K562 (cell line): Measurements from ENCODE around the gene ECSCR.
"Not testable (repeated sequence)": the region's sequence is repeated elsewhere in the genome, so short reads cannot be mapped to it uniquely, and the experiment has no call there.

Experiments
- CTCF ChIP-seq, 3 experiments: IDR thresholded peaks in 2 of 3; conservative IDR thresholded peaks in 1 of 3; 2 replicates each; pipeline ENCODE4 v1.5.1; 2011 to 2012; ENCODE audit warnings: low read length in 3 of 3, mild to moderate bottlenecking in 3 of 3, control low read depth in 2 of 3, improper control_type of control experiment in 1 of 3, inconsistent platforms in 1 of 3, low read depth in 1 of 3, mixed read lengths in 1 of 3, moderate library complexity in 1 of 3; ENCODE audit not compliant: insufficient read depth in 2 of 3
- EGR1 ChIP-seq: fragments of 450-650 bp; conservative IDR thresholded peaks from 2 replicates; pipeline ENCODE4 v1.6.1; 2017; ENCODE audit warnings: mild to moderate bottlenecking
- LARP7 ChIP-seq: fragments of 450-650 bp; IDR thresholded peaks from 2 replicates; pipeline ENCODE4 v1.6.1; 2016
- NFRKB ChIP-seq: fragments of 450-650 bp; IDR thresholded peaks from 2 replicates; pipeline ENCODE4 v1.6.1; 2016; ENCODE audit warnings: low read depth
- RAD21 ChIP-seq, 2 experiments: fragments of 250-450 bp in 1 of 2; fragments of 450-650 bp in 1 of 2; sonication (Bioruptor Pico) in 1 of 2; formaldehyde crosslinking in 1 of 2; IDR thresholded peaks in 1 of 2; conservative IDR thresholded peaks in 1 of 2; 2 replicates each; pipeline versions ENCODE4 v1.4.0 to v1.8.0; 2020 to 2022; ENCODE audit warnings: mild to moderate bottlenecking in 2 of 2, moderate library complexity in 1 of 2
- RREB1 ChIP-seq: fragments of 250-450 bp; sonication (Bioruptor Pico); IDR thresholded peaks from 2 replicates; pipeline ENCODE4 v1.4.0; 2020
- YY1 ChIP-seq, 3 experiments: IDR thresholded peaks; 2 replicates each; pipeline ENCODE4 v1.6.1; 2011; ENCODE audit warnings: low read length in 2 of 3, mild to moderate bottlenecking in 2 of 3, moderate library complexity in 2 of 3, borderline replicate concordance in 1 of 3, control low read depth in 1 of 3, low read depth in 1 of 3; ENCODE audit not compliant: insufficient read depth in 3 of 3, insufficient replicate concordance in 2 of 3, control insufficient read depth in 1 of 3, insufficient read length in 1 of 3; ENCODE audit errors: extremely low read depth in 1 of 3
- ZNF121 ChIP-seq: sonication (generic); formaldehyde crosslinking; conservative IDR thresholded peaks from 2 replicates; pipeline ENCODE4 v1.8.0; 2022; ENCODE audit warnings: missing genetic modification reagents

- not testable (repeated sequence) for TF ChIP-seq NFRKB; ZNF121 (CRISPR knock-in tag); LARP7; EGR1; RAD21 (CRISPR knock-in tag; conservative IDR thresholded peaks at IDR 0.05 in 1 of 2, IDR thresholded peaks at IDR 0.05 in 1 of 2); CTCF (IDR thresholded peaks at IDR 0.05 in 2 of 3, conservative IDR thresholded peaks at IDR 0.05 in 1 of 3; ENCODE audit: insufficient read depth in 2 of 3, low read depth in 1 of 3, low read length in 3 of 3); YY1 (IDR thresholded peaks at IDR 0.05; ENCODE audit: borderline replicate concordance in 1 of 3, control insufficient read depth in 1 of 3, extremely low read depth in 1 of 3, insufficient read depth in 3 of 3, insufficient read length in 1 of 3, insufficient replicate concordance in 2 of 3, low read depth in 1 of 3, low read length in 2 of 3); RREB1 (CRISPR knock-in tag)
Observed at GRCh38 chr5:139479729-139480128, 17.2 kb upstream of the ECSCR start.
